GM03348 (cell line): ENCODE results near the gene OST4.

Experiments
- DNase-seq: peaks from one replicate; pipeline ENCODE4 v3.0.0; 2012; ENCODE audit warnings: low spot score

OST4 gene

GRCh38 chr2:27093430-27094352 is 22.2 kb upstream of the OST4 start:
- no peak for DNase-seq

GRCh38 chr2:27092696-27093429 is 21.4 kb upstream of the OST4 start:
- DNase-seq = no peak

GRCh38 chr2:27091746-27092695 is 20.6 kb upstream of the OST4 start:
- no peak for DNase-seq

- no peak for DNase-seq
These were observed 17.9 kb upstream of the OST4 start for GRCh38 chr2:27089111-27089954.

- DNase-seq = no peak
These were observed 17.2 kb upstream of the OST4 start for GRCh38 chr2:27088634-27089033.

- no peak for DNase-seq
These were observed 16.5 kb upstream of the OST4 start for GRCh38 chr2:27087823-27088410.

GRCh38 chr2:27086724-27087593 is 15.5 kb upstream of the OST4 start, which contains the start of gene KHK:
Gene KHK (plus strand): TSS chr2:27086772. CDS start chr2:27087260, 488 bp downstream.
- peak; percentile 27 for DNase-seq

- DNase-seq = peak; percentile 99
These were observed 14.8 kb upstream of the OST4 start for GRCh38 chr2:27086090-27086723.

- peak; percentile 76 for DNase-seq
These were observed 14.2 kb upstream of the OST4 start for GRCh38 chr2:27085673-27086089.

- no peak for DNase-seq
These were observed 13.7 kb upstream of the OST4 start for GRCh38 chr2:27085062-27085672.

GRCh38 chr2:27084297-27085061 is 13.0 kb upstream of the OST4 start:
- no peak for DNase-seq

- no peak for DNase-seq
These were observed 12.2 kb upstream of the OST4 start for GRCh38 chr2:27083410-27084296.

GRCh38 chr2:27082773-27083409 is 11.4 kb upstream of the OST4 start:
- DNase-seq = no peak

GRCh38 chr2:27081984-27082772 is 10.7 kb upstream of the OST4 start:
- no peak for DNase-seq

GRCh38 chr2:27080603-27080936 is 9.1 kb upstream of the OST4 start:
- no peak for DNase-seq

- DNase-seq = no peak
These were observed 8.7 kb upstream of the OST4 start for GRCh38 chr2:27080140-27080469.
